ENCODE results near the gene NCAM1. TPM values are rescaled to one million over a fixed set of nuclear protein-coding genes. Genes with fewer than 3 reads are reported as not detected.
A peak's percentile ranks its signal among the peaks of the same experiment; 100 is the strongest.

Gene NCAM1
- total and polyA plus RNA-seq, 2 of the 13 experiments (the other 11 are each of a cell fraction or from before 2014, with no cell fraction given), result 0.05 TPM; not detected in 1

- no peak for TF ChIP-seq LRRFIP1 (CRISPR knock-in tag; conservative IDR thresholded peaks at IDR 0.05)
- TF ChIP-seq PTBP1 (IDR thresholded peaks at IDR 0.05; ENCODE audit: low read depth, low read length, poor library complexity, severe bottlenecking), result no peak
- 0 out of 2 replicates have a peak, but pooled peaks have one; percentile 36 for TF ChIP-seq ZNF292 (CRISPR knock-in tag; IDR thresholded peaks at IDR 0.05; ENCODE audit: borderline replicate concordance, low read depth)
- no peak for TF ChIP-seq ZNF564 (CRISPR knock-in tag; IDR thresholded peaks at IDR 0.05)
- no peak for TF ChIP-seq SOX5 (CRISPR knock-in tag; IDR thresholded peaks at IDR 0.05; ENCODE audit: borderline replicate concordance)
- TF ChIP-seq SCMH1 (CRISPR knock-in tag; IDR thresholded peaks at IDR 0.05; ENCODE audit: borderline replicate concordance), result no peak
- TF ChIP-seq NFAT5 (CRISPR knock-in tag; IDR thresholded peaks at IDR 0.05), result no peak
- TF ChIP-seq SOX6 (IDR thresholded peaks at IDR 0.05), result no peak
- TF ChIP-seq SOX6 (CRISPR knock-in tag; IDR thresholded peaks at IDR 0.05), result peak; percentile 38; the same call in 1 of the 2 replicates
- no peak for TF ChIP-seq NONO (IDR thresholded peaks at IDR 0.05)
- no peak for TF ChIP-seq NONO (CRISPR knock-in tag; conservative IDR thresholded peaks at IDR 0.05)
- TF ChIP-seq ZFP36L2 (CRISPR knock-in tag; IDR thresholded peaks at IDR 0.05), result no peak
- TF ChIP-seq BRF2 (CRISPR knock-in tag; IDR thresholded peaks at IDR 0.05), result no peak
- no peak for TF ChIP-seq ZNF280B (CRISPR knock-in tag; IDR thresholded peaks at IDR 0.05; ENCODE audit: borderline replicate concordance)
- no peak for TF ChIP-seq KAT7 (CRISPR knock-in tag; IDR thresholded peaks at IDR 0.05; ENCODE audit: borderline replicate concordance)
- no peak for TF ChIP-seq E2F1 (CRISPR knock-in tag; IDR thresholded peaks at IDR 0.05)
- no peak for TF ChIP-seq ZNF772 (CRISPR knock-in tag; IDR thresholded peaks at IDR 0.05)
Observed at GRCh38 chr11:113288286-113288863, 327.2 kb downstream of the NCAM1 start (continued).
